GM12878 (cell line): Measurements from ENCODE around the gene ANTKMT. TPM values are rescaled to one million over a fixed set of nuclear protein-coding genes. Genes with fewer than 3 reads are reported as not detected.

ENCODE experiments used
- BRCA1 ChIP-seq: IDR thresholded peaks from 2 replicates; pipeline ENCODE4 v1.6.1; 2011; ENCODE audit warnings: low read depth, low read length, improper control_type of control experiment
- CTCF ChIP-seq, 3 experiments: IDR thresholded peaks in 2 of 3; conservative IDR thresholded peaks in 1 of 3; 2 replicates each; pipeline ENCODE4 v1.5.1; 2011; ENCODE audit warnings: low read depth in 3 of 3, low read length in 3 of 3, mild to moderate bottlenecking in 3 of 3, control low read depth in 2 of 3, moderate library complexity in 2 of 3, inconsistent platforms in 1 of 3, mixed read lengths in 1 of 3; ENCODE audit not compliant: control insufficient read depth in 2 of 3, insufficient read depth in 1 of 3; ENCODE audit errors: extremely low read depth in 1 of 3
- ELK1 ChIP-seq: IDR thresholded peaks from 2 replicates; pipeline ENCODE4 v1.6.1; 2012; ENCODE audit warnings: low read depth, low read length, improper control_type of control experiment
- ESRRA ChIP-seq: IDR thresholded peaks from 2 replicates; pipeline ENCODE4 v1.6.1; 2012; ENCODE audit warnings: mild to moderate bottlenecking, low read length, improper control_type of control experiment
- IKZF1 ChIP-seq: fragments of 450-650 bp; conservative IDR thresholded peaks from 2 replicates; pipeline ENCODE4 v1.6.1; 2017; ENCODE audit warnings: antibody characterized with exemption, mild to moderate bottlenecking
- IRF4 ChIP-seq: IDR thresholded peaks from 2 replicates; pipeline ENCODE4 v1.6.1; 2011; ENCODE audit warnings: low read depth, low read length
- MEF2B ChIP-seq: fragments of 450-650 bp; IDR thresholded peaks from 2 replicates; pipeline ENCODE4 v1.6.1; 2018; ENCODE audit warnings: mild to moderate bottlenecking, moderate library complexity; ENCODE audit not compliant: partially characterized antibody, poor library complexity, severe bottlenecking
- NFYA ChIP-seq: IDR thresholded peaks from 2 replicates; pipeline ENCODE4 v1.6.1; 2011; ENCODE audit warnings: low read depth, mild to moderate bottlenecking, low read length, improper control_type of control experiment, borderline replicate concordance
- RCOR1 ChIP-seq: conservative IDR thresholded peaks from 2 replicates; pipeline ENCODE4 v1.6.1; 2012; ENCODE audit warnings: low read depth, low read length, improper control_type of control experiment
- TCF3 ChIP-seq: IDR thresholded peaks from 2 replicates; pipeline ENCODE4 v1.6.1; 2012; ENCODE audit warnings: low read depth, mild to moderate bottlenecking, low read length, borderline replicate concordance; ENCODE audit not compliant: insufficient read depth
- TCF7 ChIP-seq: IDR thresholded peaks from 2 replicates; pipeline ENCODE4 v1.6.1; 2014; ENCODE audit warnings: antibody characterized with exemption, borderline replicate concordance
- USF1 ChIP-seq: IDR thresholded peaks from 2 replicates; pipeline ENCODE4 v1.6.1; 2011; ENCODE audit warnings: borderline replicate concordance, low read depth, mild to moderate bottlenecking, moderate library complexity, mixed read lengths, low read length; ENCODE audit not compliant: insufficient read depth; ENCODE audit errors: extremely low read length
- polyA plus RNA-seq, 11 experiments: library from polyadenylated mRNA; depleted of rRNA in 4 of 11; unstranded in 6 of 11; stranded (reverse) in 5 of 11; fragments of >200 nt; fragmentation: Nextera tagmentation in 4 of 11; fragmentation: Illumina TruSeq in 1 of 11; extraction: Ambion mirVana in 4 of 11; extraction: Trizol in 1 of 11; gene quantifications; 1 replicate in 1 of 11; 2 replicates in 10 of 11; pipeline versions ENCODE4 v1.2.1 to v1.2.3, GENCODE V29; 2011 to 2016; ENCODE audit warnings: inconsistent platforms in 2 of 11, missing spikeins in 2 of 11, low read depth in 1 of 11
- total RNA-seq, 4 experiments: library from RNA; depleted of rRNA in 3 of 4; stranded (reverse); fragments of >200 nt in 3 of 4; fragmentation: Illumina TruSeq in 1 of 4; extraction: Trizol in 1 of 4; gene quantifications; 2 replicates each; pipeline versions ENCODE4 v1.2.1 to v1.2.3, GENCODE V29; 2013 to 2021
- TF ChIP-seq, protein P1 (sequence below): fragments of 450-650 bp; IDR thresholded peaks from 2 replicates; pipeline ENCODE4 v1.6.1; 2017; ENCODE audit warnings: antibody characterized with exemption, mild to moderate bottlenecking, moderate library complexity
- TF ChIP-seq, protein P2 (sequence below): fragments of 450-650 bp; IDR thresholded peaks from 2 replicates; pipeline ENCODE4 v1.6.1; 2017; ENCODE audit warnings: low read depth, mild to moderate bottlenecking, moderate library complexity
- TF ChIP-seq, protein P3 (sequence below): fragments of 450-650 bp; IDR thresholded peaks from 2 replicates; pipeline ENCODE4 v1.6.1; 2017; ENCODE audit warnings: mild to moderate bottlenecking, moderate library complexity

Gene ANTKMT
- total and polyA plus RNA-seq, 10 of the 15 experiments (the other 5 are each of a cell fraction or from before 2014, with no cell fraction given) = 0.58 to 60.5 (median 25.8) TPM

- TF ChIP-seq, protein P1, sequence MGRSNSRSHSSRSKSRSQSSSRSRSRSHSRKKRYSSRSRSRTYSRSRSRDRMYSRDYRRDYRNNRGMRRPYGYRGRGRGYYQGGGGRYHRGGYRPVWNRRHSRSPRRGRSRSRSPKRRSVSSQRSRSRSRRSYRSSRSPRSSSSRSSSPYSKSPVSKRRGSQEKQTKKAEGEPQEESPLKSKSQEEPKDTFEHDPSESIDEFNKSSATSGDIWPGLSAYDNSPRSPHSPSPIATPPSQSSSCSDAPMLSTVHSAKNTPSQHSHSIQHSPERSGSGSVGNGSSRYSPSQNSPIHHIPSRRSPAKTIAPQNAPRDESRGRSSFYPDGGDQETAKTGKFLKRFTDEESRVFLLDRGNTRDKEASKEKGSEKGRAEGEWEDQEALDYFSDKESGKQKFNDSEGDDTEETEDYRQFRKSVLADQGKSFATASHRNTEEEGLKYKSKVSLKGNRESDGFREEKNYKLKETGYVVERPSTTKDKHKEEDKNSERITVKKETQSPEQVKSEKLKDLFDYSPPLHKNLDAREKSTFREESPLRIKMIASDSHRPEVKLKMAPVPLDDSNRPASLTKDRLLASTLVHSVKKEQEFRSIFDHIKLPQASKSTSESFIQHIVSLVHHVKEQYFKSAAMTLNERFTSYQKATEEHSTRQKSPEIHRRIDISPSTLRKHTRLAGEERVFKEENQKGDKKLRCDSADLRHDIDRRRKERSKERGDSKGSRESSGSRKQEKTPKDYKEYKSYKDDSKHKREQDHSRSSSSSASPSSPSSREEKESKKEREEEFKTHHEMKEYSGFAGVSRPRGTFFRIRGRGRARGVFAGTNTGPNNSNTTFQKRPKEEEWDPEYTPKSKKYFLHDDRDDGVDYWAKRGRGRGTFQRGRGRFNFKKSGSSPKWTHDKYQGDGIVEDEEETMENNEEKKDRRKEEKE = peak; percentile 69; the same call in 1 of the 2 replicates
- TF ChIP-seq, protein P2, sequence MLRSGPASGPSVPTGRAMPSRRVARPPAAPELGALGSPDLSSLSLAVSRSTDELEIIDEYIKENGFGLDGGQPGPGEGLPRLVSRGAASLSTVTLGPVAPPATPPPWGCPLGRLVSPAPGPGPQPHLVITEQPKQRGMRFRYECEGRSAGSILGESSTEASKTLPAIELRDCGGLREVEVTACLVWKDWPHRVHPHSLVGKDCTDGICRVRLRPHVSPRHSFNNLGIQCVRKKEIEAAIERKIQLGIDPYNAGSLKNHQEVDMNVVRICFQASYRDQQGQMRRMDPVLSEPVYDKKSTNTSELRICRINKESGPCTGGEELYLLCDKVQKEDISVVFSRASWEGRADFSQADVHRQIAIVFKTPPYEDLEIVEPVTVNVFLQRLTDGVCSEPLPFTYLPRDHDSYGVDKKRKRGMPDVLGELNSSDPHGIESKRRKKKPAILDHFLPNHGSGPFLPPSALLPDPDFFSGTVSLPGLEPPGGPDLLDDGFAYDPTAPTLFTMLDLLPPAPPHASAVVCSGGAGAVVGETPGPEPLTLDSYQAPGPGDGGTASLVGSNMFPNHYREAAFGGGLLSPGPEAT = no peak
- no peak for TF ChIP-seq MEF2B
- TF ChIP-seq BRCA1 = no peak
- TF ChIP-seq ESRRA = peak; percentile 37; the same call in 1 of the 2 replicates
- TF ChIP-seq TCF7 = no peak
- no peak for TF ChIP-seq NFYA
- no peak for TF ChIP-seq IRF4
- TF ChIP-seq TCF3 = peak; percentile 78
- no peak for TF ChIP-seq USF1
- 0 out of 2 replicates have a peak, but pooled peaks have one; percentile 34 for TF ChIP-seq ELK1
- TF ChIP-seq IKZF1 = peak; percentile 92
- TF ChIP-seq CTCF (IDR thresholded peaks at IDR 0.05 in 2 of 3, conservative IDR thresholded peaks at IDR 0.05 in 1 of 3; ENCODE audit: control insufficient read depth in 2 of 3, extremely low read depth in 1 of 3, insufficient read depth in 1 of 3, low read depth in 3 of 3, low read length in 3 of 3) = no peak
- TF ChIP-seq RCOR1 = 0 out of 2 replicates have a peak, but pooled peaks have one; percentile 47
- TF ChIP-seq, protein P3, sequence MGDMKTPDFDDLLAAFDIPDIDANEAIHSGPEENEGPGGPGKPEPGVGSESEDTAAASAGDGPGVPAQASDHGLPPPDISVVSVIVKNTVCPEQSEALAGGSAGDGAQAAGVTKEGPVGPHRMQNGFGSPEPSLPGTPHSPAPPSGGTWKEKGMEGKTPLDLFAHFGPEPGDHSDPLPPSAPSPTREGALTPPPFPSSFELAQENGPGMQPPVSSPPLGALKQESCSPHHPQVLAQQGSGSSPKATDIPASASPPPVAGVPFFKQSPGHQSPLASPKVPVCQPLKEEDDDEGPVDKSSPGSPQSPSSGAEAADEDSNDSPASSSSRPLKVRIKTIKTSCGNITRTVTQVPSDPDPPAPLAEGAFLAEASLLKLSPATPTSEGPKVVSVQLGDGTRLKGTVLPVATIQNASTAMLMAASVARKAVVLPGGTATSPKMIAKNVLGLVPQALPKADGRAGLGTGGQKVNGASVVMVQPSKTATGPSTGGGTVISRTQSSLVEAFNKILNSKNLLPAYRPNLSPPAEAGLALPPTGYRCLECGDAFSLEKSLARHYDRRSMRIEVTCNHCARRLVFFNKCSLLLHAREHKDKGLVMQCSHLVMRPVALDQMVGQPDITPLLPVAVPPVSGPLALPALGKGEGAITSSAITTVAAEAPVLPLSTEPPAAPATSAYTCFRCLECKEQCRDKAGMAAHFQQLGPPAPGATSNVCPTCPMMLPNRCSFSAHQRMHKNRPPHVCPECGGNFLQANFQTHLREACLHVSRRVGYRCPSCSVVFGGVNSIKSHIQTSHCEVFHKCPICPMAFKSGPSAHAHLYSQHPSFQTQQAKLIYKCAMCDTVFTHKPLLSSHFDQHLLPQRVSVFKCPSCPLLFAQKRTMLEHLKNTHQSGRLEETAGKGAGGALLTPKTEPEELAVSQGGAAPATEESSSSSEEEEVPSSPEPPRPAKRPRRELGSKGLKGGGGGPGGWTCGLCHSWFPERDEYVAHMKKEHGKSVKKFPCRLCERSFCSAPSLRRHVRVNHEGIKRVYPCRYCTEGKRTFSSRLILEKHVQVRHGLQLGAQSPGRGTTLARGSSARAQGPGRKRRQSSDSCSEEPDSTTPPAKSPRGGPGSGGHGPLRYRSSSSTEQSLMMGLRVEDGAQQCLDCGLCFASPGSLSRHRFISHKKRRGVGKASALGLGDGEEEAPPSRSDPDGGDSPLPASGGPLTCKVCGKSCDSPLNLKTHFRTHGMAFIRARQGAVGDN = peak; percentile 87
These were observed at the start of gene ANTKMT (continued) for GRCh38 chr16:720990-721764.
